Naive thymus-derived CD8-positive, alpha-beta T cell (primary cell): ENCODE data around the gene GPBP1L1. TPM values are rescaled to one million over a fixed set of nuclear protein-coding genes. Genes with fewer than 3 reads are reported as not detected.

ENCODE experiments used
- ATAC-seq, 2 donors: fragments of 150-1000 bp; cut with Tn5 transposase in 1 of 2; sonication (Bioruptor Pico), chemical (Tn5 transposase) in 1 of 2; 1 replicate in 1 of 2; 2 replicates in 1 of 2; pipeline ENCODE4 v1.10.0; 2021; ENCODE audit warnings: mild to moderate bottlenecking in 2 of 2, moderate library complexity in 2 of 2
- POLR2A ChIA-PET: fragments of 350-600 bp; sonication (Branson Sonifier 250); formaldehyde crosslinking; loops from one replicate; lab custom pipeline; 2021; ENCODE audit warnings: antibody characterized with exemption; lab: Charles Lee
- DNase-seq, 10 donors: peaks; one replicate each; pipeline versions ENCODE4 v3.0.0 to v3.0.0-alpha.2; 2020 to 2022
- H3K27ac Mint-ChIP-seq, 10 donors: one replicate each; pipeline ENCODE4 v1.8.0; 2020 to 2022; ENCODE audit warnings: mild to moderate bottlenecking in 10 of 10, mixed read lengths in 10 of 10, moderate library complexity in 4 of 10, inconsistent platforms in 1 of 10
- H3K27me3 Mint-ChIP-seq, 5 donors: one replicate each; pipeline ENCODE4 v1.8.0; 2021 to 2022; ENCODE audit warnings: mixed read lengths in 5 of 5
- H3K36me3 Mint-ChIP-seq, 3 donors: one replicate each; pipeline ENCODE4 v1.8.0; 2020 to 2022; ENCODE audit warnings: mixed read lengths in 3 of 3, mild to moderate bottlenecking in 2 of 3, inconsistent platforms in 1 of 3
- H3K4me1 Mint-ChIP-seq, 4 donors: one replicate each; pipeline ENCODE4 v1.8.0; 2021 to 2022; ENCODE audit warnings: mixed read lengths in 4 of 4
- H3K4me3 Mint-ChIP-seq, 10 donors: one replicate each; pipeline ENCODE4 v1.8.0; 2020 to 2022; ENCODE audit warnings: mild to moderate bottlenecking in 10 of 10, mixed read lengths in 10 of 10, moderate library complexity in 6 of 10, inconsistent platforms in 1 of 10
- H3K9me3 Mint-ChIP-seq, 9 donors: one replicate each; pipeline ENCODE4 v1.8.0; 2020 to 2022; ENCODE audit warnings: mixed read lengths in 9 of 9, mild to moderate bottlenecking in 3 of 9, inconsistent platforms in 1 of 9, moderate library complexity in 1 of 9
- polyA plus RNA-seq, 3 donors: library from polyadenylated mRNA; unstranded; fragments of 300-500 nt; fragmentation: Illumina TruSeq; gene quantifications; one replicate each; pipeline ENCODE4 v1.2.3, GENCODE V29; 2021
- total RNA-seq, 8 experiments: library from RNA in 2 of 8; stranded (reverse) in 2 of 8; gene quantifications; one replicate each; pipeline ENCODE4 v1.2.3 and lab custom pipeline; 2021 to 2026

GPBP1L1 gene
- total and polyA plus RNA-seq, 5 experiments from 2014 or later = 88.9 to 193 (median 94.0) TPM

GRCh38 chr1:45656573-45657226 is 29.6 kb downstream of the GPBP1L1 start:
- H3K27ac Mint-ChIP-seq = peak overlapping the region in 2 of 10 donors; percentile 32 to 56
- no peak for DNase-seq
- peaks cover 0 to 92% (median 13%) of the 10 kb centered on the region in 3 donors for H3K36me3 Mint-ChIP-seq
- no peak overlapping the region for H3K4me3 Mint-ChIP-seq
- peaks cover 0 to 7% (median 0%) of the 10 kb centered on the region in 4 donors for H3K4me1 Mint-ChIP-seq
- no peak for ATAC-seq
- no peaks in the 10 kb centered on the region for H3K27me3 Mint-ChIP-seq
- H3K9me3 Mint-ChIP-seq = no peaks in the 10 kb centered on the region
- POLR2A ChIA-PET = interaction anchor here (1.7 kb wide), 1 partner anchor 29 kb away, joined by 4 read pairs; the partner anchor contains the start of gene GPBP1L1

DNA sequence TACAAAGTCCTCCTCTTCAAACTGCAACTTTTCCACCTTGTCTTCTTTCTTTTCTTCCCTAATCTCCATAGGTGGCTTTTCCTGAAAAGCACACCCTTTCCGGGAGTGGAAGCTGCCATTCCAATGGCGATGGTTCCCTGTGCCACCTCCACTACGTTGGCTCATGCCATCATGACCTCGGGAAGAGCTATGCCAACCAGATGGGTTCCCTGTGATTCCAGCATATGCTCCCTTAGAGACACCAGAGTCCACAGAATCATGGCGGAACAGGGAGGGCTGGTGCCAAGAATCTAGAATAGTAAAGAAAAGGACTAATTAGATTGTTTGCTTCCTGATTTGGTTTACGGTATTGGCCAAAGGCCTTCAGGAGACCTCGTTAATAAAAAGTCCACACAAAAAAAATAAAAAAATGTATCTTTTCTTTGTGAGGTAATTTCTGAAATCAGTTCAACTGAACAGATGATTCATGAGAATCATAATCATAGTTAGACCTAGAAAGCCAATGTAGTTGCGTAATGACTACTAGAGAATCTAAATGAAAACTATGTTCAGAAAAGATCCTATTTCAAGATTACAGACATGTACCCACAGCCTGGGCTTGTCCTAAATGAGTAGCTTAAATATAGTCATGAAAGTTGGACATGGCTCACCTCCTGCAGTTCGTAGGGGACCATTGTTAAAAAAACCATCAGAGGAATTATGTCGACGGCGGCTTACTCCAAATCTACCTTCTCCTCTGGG is 31.6 kb downstream of the GPBP1L1 start:
- H3K27ac Mint-ChIP-seq = peak overlapping the region in 2 of 10 donors; percentile 11 to 33
- H3K36me3 Mint-ChIP-seq = peaks cover 0 to 94% (median 10%) of the 10 kb centered on the region in 3 donors
- DNase-seq = no peak
- POLR2A ChIA-PET = no interaction called here
- H3K9me3 Mint-ChIP-seq = no peaks in the 10 kb centered on the region
- no peak for ATAC-seq
- H3K27me3 Mint-ChIP-seq = no peaks in the 10 kb centered on the region
- H3K4me3 Mint-ChIP-seq = no peak overlapping the region
- peaks cover 0 to 11% (median 8%) of the 10 kb centered on the region in 4 donors for H3K4me1 Mint-ChIP-seq

GRCh38 chr1:45647248-45648021 is 38.9 kb downstream of the GPBP1L1 start:
- POLR2A ChIA-PET = no interaction called here
- Mint-ChIP-seq H3K4me1 (peaks cover 7 to 33% (median 14%) of the 10 kb centered on the region in 4 donors), H3K27me3 (no peaks in the 10 kb centered on the region), H3K27ac (peak overlapping the region in 5 of 10 donors; percentile 8 to 85 (median 40)), H3K9me3 (no peaks in the 10 kb centered on the region), H3K36me3 (peaks cover 0 to 68% (median 0%) of the 10 kb centered on the region in 3 donors), H3K4me3 (no peak overlapping the region)
- ATAC-seq (no peak), DNase-seq (no peak)

DNA sequence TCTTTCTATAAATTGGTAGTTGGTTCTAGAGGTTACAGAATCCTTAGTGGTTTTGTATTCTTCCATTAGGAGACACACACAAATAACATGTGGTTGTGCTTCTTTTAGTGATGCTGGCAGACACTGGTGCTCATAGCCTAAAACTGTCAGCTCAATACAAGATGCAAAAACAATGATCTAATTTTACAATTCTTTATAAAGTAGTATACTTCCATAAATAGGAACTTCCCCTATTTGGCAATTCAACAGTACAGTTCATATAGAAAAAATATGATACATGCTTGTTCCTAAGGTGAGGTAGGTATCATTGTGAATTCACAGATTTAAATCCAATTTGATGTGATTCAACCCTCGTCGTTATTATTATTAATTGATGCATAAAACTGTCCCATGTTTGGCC is 41.7 kb downstream of the GPBP1L1 start:
- POLR2A ChIA-PET = no interaction called here
- peak overlapping the region in 5 of 10 donors; percentile 6 to 46 (median 15) for H3K27ac Mint-ChIP-seq

DNA sequence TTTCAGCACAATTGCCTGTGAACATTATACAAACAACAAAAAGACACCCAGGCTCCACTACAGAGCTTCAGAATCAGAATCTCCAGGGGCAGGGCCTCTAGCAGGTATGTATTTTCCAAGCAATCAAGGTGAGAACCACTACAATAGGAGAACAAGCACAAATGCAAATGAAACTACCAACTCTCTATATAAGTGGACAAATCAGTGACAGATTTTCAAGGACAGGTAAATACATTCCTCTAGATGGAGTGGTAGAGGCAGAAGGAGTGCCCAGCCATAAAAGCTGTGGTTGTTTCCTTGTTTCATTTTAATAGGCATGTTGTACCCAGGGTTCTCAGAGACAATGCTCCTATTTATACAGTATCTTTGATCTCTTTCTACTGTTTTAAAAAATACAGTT is 42.4 kb downstream of the GPBP1L1 start:
- H3K9me3 Mint-ChIP-seq = no peaks in the 10 kb centered on the region
- peak overlapping the region in 5 of 10 donors; percentile 12 to 83 (median 24) for H3K27ac Mint-ChIP-seq
- no peak for ATAC-seq
- peaks cover 3 to 22% (median 12%) of the 10 kb centered on the region in 4 donors for H3K4me1 Mint-ChIP-seq
- POLR2A ChIA-PET = interaction anchor here (1.4 kb wide), 1 partner anchor 42 kb away, joined by 3 read pairs; the partner anchor contains the start of gene GPBP1L1
- no peak overlapping the region for H3K4me3 Mint-ChIP-seq
- H3K36me3 Mint-ChIP-seq = peaks cover 0 to 64% (median 4%) of the 10 kb centered on the region in 3 donors
- no peak for DNase-seq
- no peaks in the 10 kb centered on the region for H3K27me3 Mint-ChIP-seq

More for the DNA sequence above, 41.7 kb downstream of the GPBP1L1 start:
- ATAC-seq = no peak
- Mint-ChIP-seq H3K9me3 (no peaks in the 10 kb centered on the region), H3K27me3 (no peaks in the 10 kb centered on the region), H3K4me1 (peaks cover 3 to 22% (median 12%) of the 10 kb centered on the region in 4 donors), H3K4me3 (no peak overlapping the region), H3K36me3 (peaks cover 0 to 69% (median 4%) of the 10 kb centered on the region in 3 donors)
- DNase-seq = no peak

DNA sequence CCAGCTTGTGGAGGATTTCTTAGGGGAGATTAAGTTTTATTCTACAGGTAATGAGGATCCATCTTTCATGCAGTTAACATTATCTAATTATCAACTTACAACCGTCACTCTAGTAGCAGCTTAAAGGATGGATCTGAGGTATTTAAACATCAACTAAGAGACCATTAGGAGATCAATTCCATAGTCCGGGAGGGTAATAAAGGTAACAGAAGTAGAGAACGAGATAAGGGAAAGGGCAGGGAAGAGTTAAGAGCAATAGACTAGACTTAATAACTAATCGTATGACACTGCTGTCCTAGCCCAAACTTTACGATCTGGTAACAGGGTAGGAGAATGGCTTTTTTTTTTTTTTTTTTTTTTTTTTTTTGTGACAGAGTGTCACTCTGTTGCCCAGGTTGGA is 43.0 kb downstream of the GPBP1L1 start:
- H3K36me3 Mint-ChIP-seq = peaks cover 0 to 59% (median 4%) of the 10 kb centered on the region in 3 donors
- no peaks in the 10 kb centered on the region for H3K27me3 Mint-ChIP-seq
- ATAC-seq = no peak
- H3K4me3 Mint-ChIP-seq = no peak overlapping the region
- POLR2A ChIA-PET = interaction anchor here (1.4 kb wide), 1 partner anchor 43 kb away, joined by 3 read pairs; the partner anchor contains the start of gene GPBP1L1
- peaks cover 3 to 20% (median 12%) of the 10 kb centered on the region in 4 donors for H3K4me1 Mint-ChIP-seq
- DNase-seq = no peak
- H3K27ac Mint-ChIP-seq = peak overlapping the region in 5 of 10 donors; percentile 12 to 79 (median 28)
- no peaks in the 10 kb centered on the region for H3K9me3 Mint-ChIP-seq

DNA sequence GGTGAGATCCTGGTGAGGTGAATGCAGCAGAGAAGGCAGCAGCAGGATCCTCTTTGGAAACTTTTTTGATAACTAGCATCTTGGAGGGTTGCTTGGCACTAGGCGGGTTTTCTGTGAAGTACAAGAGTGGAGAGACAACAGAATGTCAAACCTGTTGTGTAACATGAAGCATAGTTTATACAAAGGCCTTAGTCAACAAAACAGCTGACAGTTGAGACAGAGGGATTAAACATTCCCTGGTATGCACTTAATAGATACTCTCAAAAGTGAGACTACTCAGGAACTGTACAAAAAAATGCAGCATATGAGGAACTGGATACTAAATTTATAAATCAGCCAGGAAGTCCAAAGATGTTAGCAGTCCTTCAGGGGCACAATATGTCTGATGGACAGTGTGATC is 46.0 kb downstream of the GPBP1L1 start:
- POLR2A ChIA-PET = no interaction called here
- peaks cover 0 to 39% (median 4%) of the 10 kb centered on the region in 3 donors for H3K36me3 Mint-ChIP-seq
- H3K9me3 Mint-ChIP-seq = no peaks in the 10 kb centered on the region
- no peaks in the 10 kb centered on the region for H3K27me3 Mint-ChIP-seq
- peak overlapping the region in 5 of 10 donors; percentile 11 to 74 (median 39) for H3K27ac Mint-ChIP-seq
- H3K4me1 Mint-ChIP-seq = peaks cover 1 to 12% (median 8%) of the 10 kb centered on the region in 4 donors
- ATAC-seq (no peak), DNase-seq (no peak)
- no peak overlapping the region for H3K4me3 Mint-ChIP-seq

- Mint-ChIP-seq H3K27ac (peak overlapping the region in 3 of 10 donors; percentile 5 to 37 (median 11)), H3K9me3 (no peaks in the 10 kb centered on the region), H3K4me1 (no peaks in the 10 kb centered on the region), H3K4me3 (no peak overlapping the region), H3K27me3 (no peaks in the 10 kb centered on the region), H3K36me3 (peaks cover 0 to 13% (median 12%) of the 10 kb centered on the region in 3 donors)
- ATAC-seq (no peak), DNase-seq (no peak)
- POLR2A ChIA-PET = interaction anchor here (0.6 kb wide), 1 partner anchor 467 kb away, joined by 4 read pairs; no protein-coding TSS in a partner anchor
Measured at GRCh38 chr1:45635211-45635610, 51.1 kb downstream of the GPBP1L1 start.

DNA sequence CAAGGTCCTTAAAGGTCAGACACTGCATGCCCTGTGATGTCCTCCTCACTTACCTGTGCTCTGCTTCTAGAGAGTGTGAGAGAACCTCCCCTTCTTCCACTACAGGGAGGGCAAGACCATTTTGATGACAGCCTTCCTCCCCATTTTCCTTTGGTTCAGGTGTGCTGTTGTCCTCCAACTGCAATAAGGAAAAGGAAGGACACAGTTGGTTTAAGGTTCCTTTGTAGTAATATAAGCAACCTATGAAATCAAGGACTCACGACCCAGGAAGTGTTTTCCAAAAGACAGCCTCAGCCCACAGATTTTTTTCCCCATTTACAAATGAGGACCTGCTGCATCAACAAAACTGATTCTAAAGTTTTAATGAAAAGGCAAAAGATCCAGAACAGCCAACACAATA is 55.9 kb downstream of the GPBP1L1 start:
- H3K4me1 Mint-ChIP-seq = no peaks in the 10 kb centered on the region
- H3K27me3 Mint-ChIP-seq = no peaks in the 10 kb centered on the region
- H3K36me3 Mint-ChIP-seq = peaks cover 0 to 51% (median 21%) of the 10 kb centered on the region in 3 donors
- DNase-seq = no peak
- ATAC-seq = no peak
- peak overlapping the region in 5 of 10 donors; percentile 32 to 86 (median 68) for H3K27ac Mint-ChIP-seq
- no peaks in the 10 kb centered on the region for H3K9me3 Mint-ChIP-seq
- no peak overlapping the region for H3K4me3 Mint-ChIP-seq
- POLR2A ChIA-PET = no interaction called here

DNA sequence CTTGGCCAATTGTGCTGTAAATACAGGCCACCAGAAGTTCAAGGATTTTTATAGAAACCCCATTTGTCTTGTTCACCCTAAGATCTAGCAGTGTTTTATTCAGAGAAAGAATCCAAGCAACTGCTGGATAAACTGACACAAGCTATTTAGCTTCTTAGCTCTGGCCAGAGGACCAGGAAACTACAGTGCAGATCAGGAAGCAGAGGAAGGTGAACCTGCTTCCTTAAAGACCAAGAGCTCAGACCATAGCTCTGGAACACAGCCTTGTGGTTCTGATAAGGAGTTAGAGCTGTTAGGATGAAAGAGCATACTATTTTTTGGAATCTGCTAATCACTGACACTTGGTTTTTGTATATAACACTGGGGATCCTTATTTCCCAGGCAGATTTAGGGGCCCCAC is 57.3 kb downstream of the GPBP1L1 start:
- POLR2A ChIA-PET = no interaction called here
- H3K4me1 Mint-ChIP-seq = no peaks in the 10 kb centered on the region
- H3K27me3 Mint-ChIP-seq = no peaks in the 10 kb centered on the region
- H3K27ac Mint-ChIP-seq = peak overlapping the region in 2 of 10 donors; percentile 28 to 29
- no peak overlapping the region for H3K4me3 Mint-ChIP-seq
- ATAC-seq (no peak), DNase-seq (no peak)
- peaks cover 0 to 57% (median 25%) of the 10 kb centered on the region in 3 donors for H3K36me3 Mint-ChIP-seq
- H3K9me3 Mint-ChIP-seq = no peaks in the 10 kb centered on the region

DNA sequence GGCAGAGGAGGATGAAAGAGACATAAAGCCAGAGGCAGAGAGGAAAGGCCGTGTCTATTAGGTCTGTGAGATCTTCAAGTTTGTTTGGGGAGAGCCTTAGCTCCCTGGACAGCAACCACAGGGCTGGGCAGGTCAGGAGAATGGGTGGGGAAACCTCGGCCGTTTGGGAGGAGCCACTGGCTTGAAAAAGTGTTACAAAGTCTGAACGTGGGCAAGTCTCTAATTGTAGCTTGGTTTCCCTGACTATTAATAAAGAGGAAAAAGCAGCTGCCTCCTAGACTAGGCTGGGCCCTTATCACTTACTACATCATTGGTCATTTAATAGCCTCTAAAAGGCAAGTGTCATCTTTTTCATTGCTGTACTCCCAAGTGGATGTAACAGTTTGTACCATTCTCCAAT is 62.4 kb downstream of the GPBP1L1 start, which contains the start of gene CCDC17:
TSS of gene CCDC17 (minus strand) at position 83 of the 400 bp plus-strand sequence. CDS start 145 bp downstream, outside the sequence.
- no peaks in the 10 kb centered on the region for H3K27me3 Mint-ChIP-seq
- DNase-seq = no peak
- POLR2A ChIA-PET = no interaction called here
- ATAC-seq = no peak
- peaks cover 3 to 11% (median 10%) of the 10 kb centered on the region in 4 donors for H3K4me1 Mint-ChIP-seq
- H3K36me3 Mint-ChIP-seq = peaks cover 0 to 49% (median 12%) of the 10 kb centered on the region in 3 donors
- H3K4me3 Mint-ChIP-seq = no peak within 1 kb of the TSS
- peak within 1 kb of the TSS in 6 of 10 donors; percentile 43 to 85 (median 72) for H3K27ac Mint-ChIP-seq
- no peaks in the 10 kb centered on the region for H3K9me3 Mint-ChIP-seq
